Neuron (in vitro differentiated cells): ENCODE measurements around the gene PASD1.
"Not testable (repeated sequence)": the region's sequence is repeated elsewhere in the genome, so short reads cannot be mapped to it uniquely, and the experiment has no call there.

Experiments used
- H2AFZ ChIP-seq: one replicate; pipeline ENCODE4 v1.6.1; 2013; ENCODE audit warnings: low read depth, mild to moderate bottlenecking, inconsistent platforms, low read length, moderate library complexity
- H3K27me3 ChIP-seq: one replicate; pipeline ENCODE4 v1.6.1; 2013; ENCODE audit warnings: low read length; ENCODE audit not compliant: insufficient read depth
- H3K36me3 ChIP-seq: one replicate; pipeline ENCODE4 v1.6.1; 2013; ENCODE audit warnings: low read length; ENCODE audit not compliant: insufficient read depth
- H3K4me1 ChIP-seq: one replicate; pipeline ENCODE4 v1.6.1; 2013; ENCODE audit warnings: low read length; ENCODE audit not compliant: insufficient read depth
- H3K4me3 ChIP-seq: 2 replicates; pipeline ENCODE4 v1.5.1; 2013; ENCODE audit warnings: mild to moderate bottlenecking, low read length, moderate library complexity
- H3K9me3 ChIP-seq: one replicate; pipeline ENCODE4 v1.6.1; 2013; ENCODE audit warnings: low read length

Gene PASD1

GRCh38 chrX:151563449-151563848 is at the start of gene PASD1:
TSS of gene PASD1 (plus strand) at chrX:151563675. CDS start at chrX:151601554, 37,879 bp downstream.
- Histone ChIP-seq H2AFZ (no peak within 1 kb of the TSS), H3K4me1 (no peaks in the 10 kb centered on the region), H3K36me3 (no peaks in the 10 kb centered on the region), H3K4me3 (no peak within 1 kb of the TSS), H3K9me3 (no peaks in the 10 kb centered on the region), H3K27me3 (peaks cover 4% of the 10 kb centered on the region)

- no peaks in the 10 kb centered on the region for H3K9me3 ChIP-seq
- H3K4me3 ChIP-seq, result no peak overlapping the region
- H3K27me3 ChIP-seq, result peaks cover 11% of the 10 kb centered on the region
- H2AFZ ChIP-seq, result no peak overlapping the region
- no peaks in the 10 kb centered on the region for H3K4me1 ChIP-seq
- H3K36me3 ChIP-seq, result no peaks in the 10 kb centered on the region
These were observed 48.2 kb upstream of the PASD1 start for GRCh38 chrX:151515237-151515636.

GRCh38 chrX:151516538-151517187 is 46.8 kb upstream of the PASD1 start:
- Histone ChIP-seq H3K4me1 (no peaks in the 10 kb centered on the region), H3K36me3 (no peaks in the 10 kb centered on the region), H3K9me3 (no peaks in the 10 kb centered on the region), H2AFZ (no peak overlapping the region), H3K27me3 (peaks cover 11% of the 10 kb centered on the region), H3K4me3 (no peak overlapping the region)

GRCh38 chrX:151517421-151517820 is 46.1 kb upstream of the PASD1 start:
- H3K4me1 ChIP-seq, result no peaks in the 10 kb centered on the region
- no peaks in the 10 kb centered on the region for H3K36me3 ChIP-seq
- no peak overlapping the region for H3K4me3 ChIP-seq
- H3K9me3 ChIP-seq, result no peaks in the 10 kb centered on the region
- H2AFZ ChIP-seq, result no peak overlapping the region
- H3K27me3 ChIP-seq, result peaks cover 11% of the 10 kb centered on the region

- no peak overlapping the region for H2AFZ ChIP-seq
These were observed 40.1 kb upstream of the PASD1 start for GRCh38 chrX:151523351-151523750.

GRCh38 chrX:151536571-151536970 is 26.9 kb upstream of the PASD1 start:
- Histone ChIP-seq H3K9me3 (no peaks in the 10 kb centered on the region), H3K4me3 (no peak overlapping the region), H3K27me3 (no peaks in the 10 kb centered on the region), H3K36me3 (no peaks in the 10 kb centered on the region), H2AFZ (no peak overlapping the region), H3K4me1 (no peaks in the 10 kb centered on the region)

More at GRCh38 chrX:151523351-151523750, 40.1 kb upstream of the PASD1 start:
- Histone ChIP-seq H3K27me3 (peaks cover 8% of the 10 kb centered on the region), H3K9me3 (no peaks in the 10 kb centered on the region), H3K4me1 (no peaks in the 10 kb centered on the region), H3K4me3 (no peak overlapping the region), H3K36me3 (no peaks in the 10 kb centered on the region)

GRCh38 chrX:151537572-151537971 is 25.9 kb upstream of the PASD1 start:
- H3K4me3 ChIP-seq, result no peak overlapping the region
- no peaks in the 10 kb centered on the region for H3K4me1 ChIP-seq
- no peaks in the 10 kb centered on the region for H3K36me3 ChIP-seq
- no peaks in the 10 kb centered on the region for H3K9me3 ChIP-seq
- no peak overlapping the region for H2AFZ ChIP-seq
- no peaks in the 10 kb centered on the region for H3K27me3 ChIP-seq

- Histone ChIP-seq H3K4me1 (no peaks in the 10 kb centered on the region), H3K36me3 (no peaks in the 10 kb centered on the region), H3K4me3 (no peak overlapping the region), H3K27me3 (no peaks in the 10 kb centered on the region), H2AFZ (no peak overlapping the region), H3K9me3 (no peaks in the 10 kb centered on the region)
These were observed 25.0 kb upstream of the PASD1 start for GRCh38 chrX:151538190-151539122.

GRCh38 chrX:151543706-151544105 is 19.8 kb upstream of the PASD1 start:
- H3K4me1 ChIP-seq, result no peaks in the 10 kb centered on the region
- no peak overlapping the region for H2AFZ ChIP-seq
- H3K27me3 ChIP-seq, result no peaks in the 10 kb centered on the region
- no peak overlapping the region for H3K4me3 ChIP-seq
- no peaks in the 10 kb centered on the region for H3K36me3 ChIP-seq
- no peaks in the 10 kb centered on the region for H3K9me3 ChIP-seq

GRCh38 chrX:151546226-151546625 is 17.2 kb upstream of the PASD1 start:
- not testable (repeated sequence) for H3K4me3 ChIP-seq, H3K9me3 ChIP-seq, H3K27me3 ChIP-seq, H3K36me3 ChIP-seq, H3K4me1 ChIP-seq, H2AFZ ChIP-seq

- not testable (repeated sequence) for H2AFZ ChIP-seq, H3K4me1 ChIP-seq, H3K27me3 ChIP-seq, H3K36me3 ChIP-seq, H3K9me3 ChIP-seq, H3K4me3 ChIP-seq
These were observed 12.3 kb upstream of the PASD1 start for GRCh38 chrX:151551176-151551575.

GRCh38 chrX:151552743-151553142 is 10.7 kb upstream of the PASD1 start:
- Histone ChIP-seq H3K9me3 (no peaks in the 10 kb centered on the region), H3K27me3 (no peaks in the 10 kb centered on the region)

GRCh38 chrX:151555301-151555700 is 8.2 kb upstream of the PASD1 start:
- H3K36me3 ChIP-seq, H3K9me3 ChIP-seq, H3K4me1 ChIP-seq, H2AFZ ChIP-seq, H3K27me3 ChIP-seq, H3K4me3 ChIP-seq: not testable (repeated sequence)

More at GRCh38 chrX:151552743-151553142, 10.7 kb upstream of the PASD1 start:
- Histone ChIP-seq H2AFZ (no peak overlapping the region), H3K4me3 (no peak overlapping the region), H3K36me3 (no peaks in the 10 kb centered on the region), H3K4me1 (no peaks in the 10 kb centered on the region)
